ENCODE results near the gene CYP2E1. TPM values are rescaled to one million over a fixed set of nuclear protein-coding genes. Genes with fewer than 3 reads are reported as not detected.

CYP2E1 gene
- polyA plus RNA-seq, 1 of the 3 experiments (the other 2 are of a cell fraction) = 0.61 TPM

DNA sequence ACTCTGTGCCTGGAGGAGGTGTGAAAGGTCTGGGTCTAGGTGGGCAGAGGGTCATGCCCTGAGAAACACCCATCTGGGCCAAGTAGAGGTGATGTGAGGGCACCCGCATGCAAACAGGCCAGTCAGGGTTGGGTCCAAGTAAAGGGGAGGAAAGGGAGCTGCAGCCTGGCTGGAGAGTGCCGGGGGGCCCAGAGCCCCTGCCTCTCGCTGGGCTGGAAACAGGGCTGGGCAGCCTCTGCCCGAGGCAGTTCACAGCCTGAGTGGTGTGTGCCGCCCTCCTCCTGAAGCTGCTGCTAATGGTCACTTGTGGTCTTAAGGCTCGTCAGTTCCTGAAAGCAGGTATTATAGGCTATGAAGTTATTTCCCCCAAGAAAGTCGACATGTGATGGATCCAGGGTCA lies 7.3 kb downstream of the CYP2E1 start:
- H3K9me2 ChIP-seq = no peaks in the 10 kb centered on the region
- no peak for DNase-seq
- no peaks in the 10 kb centered on the region for H3K36me3 ChIP-seq (replicated peaks in 1 of 2; ENCODE audit: control insufficient read depth in 1 of 2, insufficient read depth in 2 of 2, low read length in 1 of 2)
- H3K4me1 ChIP-seq (ENCODE audit: control insufficient read depth in 1 of 2, insufficient read depth in 2 of 2, low read depth in 1 of 2, low read length in 1 of 2) = no peaks in the 10 kb centered on the region
- no peaks in the 10 kb centered on the region for H4K20me1 ChIP-seq (ENCODE audit: insufficient read depth)
- no peak for TF ChIP-seq GATA2 (CRISPR knock-in tag; IDR thresholded peaks at IDR 0.05)
- no peak for TF ChIP-seq JUND (IDR thresholded peaks at IDR 0.05)
- TF ChIP-seq, protein P1, sequence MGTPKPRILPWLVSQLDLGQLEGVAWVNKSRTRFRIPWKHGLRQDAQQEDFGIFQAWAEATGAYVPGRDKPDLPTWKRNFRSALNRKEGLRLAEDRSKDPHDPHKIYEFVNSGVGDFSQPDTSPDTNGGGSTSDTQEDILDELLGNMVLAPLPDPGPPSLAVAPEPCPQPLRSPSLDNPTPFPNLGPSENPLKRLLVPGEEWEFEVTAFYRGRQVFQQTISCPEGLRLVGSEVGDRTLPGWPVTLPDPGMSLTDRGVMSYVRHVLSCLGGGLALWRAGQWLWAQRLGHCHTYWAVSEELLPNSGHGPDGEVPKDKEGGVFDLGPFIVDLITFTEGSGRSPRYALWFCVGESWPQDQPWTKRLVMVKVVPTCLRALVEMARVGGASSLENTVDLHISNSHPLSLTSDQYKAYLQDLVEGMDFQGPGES (IDR thresholded peaks at IDR 0.05; ENCODE audit: low read depth, low read length) = no peak
- TF ChIP-seq, protein P2, sequence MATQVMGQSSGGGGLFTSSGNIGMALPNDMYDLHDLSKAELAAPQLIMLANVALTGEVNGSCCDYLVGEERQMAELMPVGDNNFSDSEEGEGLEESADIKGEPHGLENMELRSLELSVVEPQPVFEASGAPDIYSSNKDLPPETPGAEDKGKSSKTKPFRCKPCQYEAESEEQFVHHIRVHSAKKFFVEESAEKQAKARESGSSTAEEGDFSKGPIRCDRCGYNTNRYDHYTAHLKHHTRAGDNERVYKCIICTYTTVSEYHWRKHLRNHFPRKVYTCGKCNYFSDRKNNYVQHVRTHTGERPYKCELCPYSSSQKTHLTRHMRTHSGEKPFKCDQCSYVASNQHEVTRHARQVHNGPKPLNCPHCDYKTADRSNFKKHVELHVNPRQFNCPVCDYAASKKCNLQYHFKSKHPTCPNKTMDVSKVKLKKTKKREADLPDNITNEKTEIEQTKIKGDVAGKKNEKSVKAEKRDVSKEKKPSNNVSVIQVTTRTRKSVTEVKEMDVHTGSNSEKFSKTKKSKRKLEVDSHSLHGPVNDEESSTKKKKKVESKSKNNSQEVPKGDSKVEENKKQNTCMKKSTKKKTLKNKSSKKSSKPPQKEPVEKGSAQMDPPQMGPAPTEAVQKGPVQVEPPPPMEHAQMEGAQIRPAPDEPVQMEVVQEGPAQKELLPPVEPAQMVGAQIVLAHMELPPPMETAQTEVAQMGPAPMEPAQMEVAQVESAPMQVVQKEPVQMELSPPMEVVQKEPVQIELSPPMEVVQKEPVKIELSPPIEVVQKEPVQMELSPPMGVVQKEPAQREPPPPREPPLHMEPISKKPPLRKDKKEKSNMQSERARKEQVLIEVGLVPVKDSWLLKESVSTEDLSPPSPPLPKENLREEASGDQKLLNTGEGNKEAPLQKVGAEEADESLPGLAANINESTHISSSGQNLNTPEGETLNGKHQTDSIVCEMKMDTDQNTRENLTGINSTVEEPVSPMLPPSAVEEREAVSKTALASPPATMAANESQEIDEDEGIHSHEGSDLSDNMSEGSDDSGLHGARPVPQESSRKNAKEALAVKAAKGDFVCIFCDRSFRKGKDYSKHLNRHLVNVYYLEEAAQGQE (IDR thresholded peaks at IDR 0.05; ENCODE audit: low read depth, low read length) = no peak
- TF ChIP-seq NFIC (IDR thresholded peaks at IDR 0.05; ENCODE audit: borderline replicate concordance) = no peak
- TF ChIP-seq POLR2AphosphoS5 (IDR thresholded peaks at IDR 0.05; ENCODE audit: low read depth, low read length) = no peak
- no peak for TF ChIP-seq GABPA (IDR thresholded peaks at IDR 0.05; ENCODE audit: low read depth)
- TF ChIP-seq NRF1 (IDR thresholded peaks at IDR 0.05; ENCODE audit: low read depth, low read length) = no peak
- no peak for TF ChIP-seq TAF1 (IDR thresholded peaks at IDR 0.05; ENCODE audit: borderline replicate concordance, low read depth, low read length)
- TF ChIP-seq CHD2 (IDR thresholded peaks at IDR 0.05; ENCODE audit: low read length, partially characterized antibody) = no peak
- POLR2A ChIA-PET = no interaction called here
- no peak overlapping the region for H2AFZ ChIP-seq (ENCODE audit: low read depth)
- H3K27ac ChIP-seq (ENCODE audit: low read depth in 2 of 2, low read length in 1 of 2) = no peak overlapping the region
- no peak overlapping the region for H3K9ac ChIP-seq
- H3F3A ChIP-seq (replicated peaks; ENCODE audit: insufficient read depth) = no peaks in the 10 kb centered on the region
- H3K27me3 ChIP-seq (ENCODE audit: insufficient read depth) = peaks cover 33% of the 10 kb centered on the region; the same call in 1 of the 2 replicates
- WGBS (ENCODE audit: low lambda C conversion rate) = 18% methylated on average over 2 of the region's 7 CpGs
- H3K9me3 ChIP-seq = no peaks in the 10 kb centered on the region
- no peaks in the 10 kb centered on the region for H3K79me2 ChIP-seq (ENCODE audit: insufficient read depth)
- no peak overlapping the region for H3K4me2 ChIP-seq
- CTCF ChIA-PET = interaction anchor here (0.6 kb wide), 1 partner anchor 97 kb away, joined by 3 read pairs; no protein-coding TSS in a partner anchor
- no peak overlapping the region for H3K4me3 ChIP-seq (ENCODE audit: low read depth in 2 of 2, low read length in 1 of 2)

DNA sequence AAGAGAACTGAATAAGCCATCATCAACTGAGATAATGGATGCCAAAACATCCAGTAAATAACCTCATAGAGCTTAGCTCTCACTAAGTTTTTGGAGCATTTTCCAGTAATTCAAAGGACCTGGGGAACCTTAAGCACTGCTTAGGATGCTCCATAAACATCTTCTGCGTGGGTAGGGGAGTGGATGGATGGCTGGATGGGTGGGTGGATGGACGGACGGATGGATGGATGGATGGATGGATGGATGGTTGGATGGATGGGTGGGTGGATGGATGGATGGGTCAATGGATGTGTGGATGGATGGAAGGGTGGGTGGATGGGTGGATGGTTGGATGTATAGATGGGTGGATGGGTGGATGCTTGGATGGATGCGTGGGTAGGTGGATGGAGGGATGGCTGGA lies 9.0 kb downstream of the CYP2E1 start:
- no peaks in the 10 kb centered on the region for H3K79me2 ChIP-seq (ENCODE audit: insufficient read depth)
- peaks cover 15% of the 10 kb centered on the region; the same call in 1 of the 2 replicates for H3K27me3 ChIP-seq (ENCODE audit: insufficient read depth)
- no peaks in the 10 kb centered on the region for H3K9me3 ChIP-seq
- H3K4me1 ChIP-seq (ENCODE audit: control insufficient read depth in 1 of 2, insufficient read depth in 2 of 2, low read depth in 1 of 2, low read length in 1 of 2) = no peaks in the 10 kb centered on the region
- H3K27ac ChIP-seq (ENCODE audit: low read depth in 2 of 2, low read length in 1 of 2) = no peak overlapping the region
- no peak overlapping the region for H3K4me3 ChIP-seq (ENCODE audit: low read depth in 2 of 2, low read length in 1 of 2)
- H3K9ac ChIP-seq = no peak overlapping the region
- ChIA-PET CTCF (no interaction called here), POLR2A (no interaction called here)
- H3K36me3 ChIP-seq (replicated peaks in 1 of 2; ENCODE audit: control insufficient read depth in 1 of 2, insufficient read depth in 2 of 2, low read length in 1 of 2) = no peaks in the 10 kb centered on the region
- TF ChIP-seq, protein P3, sequence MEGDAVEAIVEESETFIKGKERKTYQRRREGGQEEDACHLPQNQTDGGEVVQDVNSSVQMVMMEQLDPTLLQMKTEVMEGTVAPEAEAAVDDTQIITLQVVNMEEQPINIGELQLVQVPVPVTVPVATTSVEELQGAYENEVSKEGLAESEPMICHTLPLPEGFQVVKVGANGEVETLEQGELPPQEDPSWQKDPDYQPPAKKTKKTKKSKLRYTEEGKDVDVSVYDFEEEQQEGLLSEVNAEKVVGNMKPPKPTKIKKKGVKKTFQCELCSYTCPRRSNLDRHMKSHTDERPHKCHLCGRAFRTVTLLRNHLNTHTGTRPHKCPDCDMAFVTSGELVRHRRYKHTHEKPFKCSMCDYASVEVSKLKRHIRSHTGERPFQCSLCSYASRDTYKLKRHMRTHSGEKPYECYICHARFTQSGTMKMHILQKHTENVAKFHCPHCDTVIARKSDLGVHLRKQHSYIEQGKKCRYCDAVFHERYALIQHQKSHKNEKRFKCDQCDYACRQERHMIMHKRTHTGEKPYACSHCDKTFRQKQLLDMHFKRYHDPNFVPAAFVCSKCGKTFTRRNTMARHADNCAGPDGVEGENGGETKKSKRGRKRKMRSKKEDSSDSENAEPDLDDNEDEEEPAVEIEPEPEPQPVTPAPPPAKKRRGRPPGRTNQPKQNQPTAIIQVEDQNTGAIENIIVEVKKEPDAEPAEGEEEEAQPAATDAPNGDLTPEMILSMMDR (IDR thresholded peaks at IDR 0.05) = no peak
- TF ChIP-seq, protein P2 (IDR thresholded peaks at IDR 0.05; ENCODE audit: low read depth, low read length) = no peak
- TF ChIP-seq SIN3A (IDR thresholded peaks at IDR 0.05; ENCODE audit: borderline replicate concordance, low read depth, low read length) (no peak), NFIC (IDR thresholded peaks at IDR 0.05; ENCODE audit: borderline replicate concordance) (no peak), YY1 (IDR thresholded peaks at IDR 0.05; ENCODE audit: low read depth) (no peak), GABPA (IDR thresholded peaks at IDR 0.05; ENCODE audit: low read depth) (no peak)
- H3K9me2 ChIP-seq = no peaks in the 10 kb centered on the region
- no peak overlapping the region for H3K4me2 ChIP-seq
- no peaks in the 10 kb centered on the region for H4K20me1 ChIP-seq (ENCODE audit: insufficient read depth)
- no peaks in the 10 kb centered on the region for H3F3A ChIP-seq (replicated peaks; ENCODE audit: insufficient read depth)
- no peak overlapping the region for H2AFZ ChIP-seq (ENCODE audit: low read depth)
- 5% methylated on average over 4 of the region's 4 CpGs for WGBS (ENCODE audit: low lambda C conversion rate)
- DNase-seq = no peak
